GM23248 (cell line): ENCODE data around the gene COP1. TPM values are rescaled to one million over a fixed set of nuclear protein-coding genes. Genes with fewer than 3 reads are reported as not detected.

Experiments
- DNase-seq: peaks from one replicate; pipeline ENCODE4 v3.0.0-alpha.2; 2015
- H2AFZ ChIP-seq: fragments of 200-600 bp; sonication (generic); 2 replicates; pipeline ENCODE4 v1.6.1; 2016; ENCODE audit warnings: antibody characterized with exemption
- H3F3A ChIP-seq: fragments of 200-600 bp; sonication (generic); 2 replicates; pipeline ENCODE4 v1.6.1; 2016; ENCODE audit warnings: mild to moderate bottlenecking, antibody characterized with exemption, mixed run types; ENCODE audit not compliant: insufficient read depth
- H3K27ac ChIP-seq: fragments of 200-600 bp; sonication (generic); 2 replicates; pipeline ENCODE4 v1.5.1; 2016; ENCODE audit warnings: mild to moderate bottlenecking
- H3K27me3 ChIP-seq: fragments of 200-600 bp; sonication (generic); replicated peaks from 2 replicates; pipeline ENCODE4 v1.6.1; 2016; ENCODE audit warnings: mild to moderate bottlenecking; ENCODE audit not compliant: insufficient read depth
- H3K36me3 ChIP-seq: fragments of 200-600 bp; sonication (generic); 2 replicates; pipeline ENCODE4 v1.6.1; 2016; ENCODE audit warnings: low read depth, mild to moderate bottlenecking
- H3K4me1 ChIP-seq: fragments of 200-600 bp; sonication (generic); 2 replicates; pipeline ENCODE4 v1.6.1; 2016; ENCODE audit warnings: mild to moderate bottlenecking; ENCODE audit not compliant: insufficient read depth
- H3K4me2 ChIP-seq: fragments of 200-600 bp; sonication (generic); one replicate; pipeline ENCODE4 v1.6.1; 2016; ENCODE audit warnings: mild to moderate bottlenecking; ENCODE audit not compliant: unreplicated experiment
- H3K4me3 ChIP-seq: fragments of 200-600 bp; sonication (generic); 2 replicates; pipeline ENCODE4 v1.5.1; 2016; ENCODE audit warnings: mild to moderate bottlenecking
- H3K79me2 ChIP-seq: fragments of 200-600 bp; sonication (generic); 2 replicates; pipeline ENCODE4 v1.6.1; 2016; ENCODE audit warnings: mild to moderate bottlenecking; ENCODE audit not compliant: insufficient read depth
- H3K9ac ChIP-seq: fragments of 200-600 bp; sonication (generic); 2 replicates; pipeline ENCODE4 v1.6.1; 2016; ENCODE audit warnings: mild to moderate bottlenecking
- H3K9me2 ChIP-seq: fragments of 200-600 bp; sonication (generic); 2 replicates; pipeline ENCODE4 v1.6.1; 2016; ENCODE audit warnings: mixed run types, mild to moderate bottlenecking, moderate library complexity; ENCODE audit not compliant: insufficient read depth
- H3K9me3 ChIP-seq: fragments of 200-600 bp; sonication (generic); one replicate; pipeline ENCODE4 v1.6.1; 2017; ENCODE audit warnings: low read depth
- H4K20me1 ChIP-seq: fragments of 200-600 bp; sonication (generic); 2 replicates; pipeline ENCODE4 v1.6.0; 2016; ENCODE audit not compliant: insufficient read depth
- EZH2 ChIP-seq: fragments of 200-600 bp; sonication (generic); IDR thresholded peaks from 2 replicates; pipeline ENCODE4 v1.6.1; 2018; ENCODE audit warnings: antibody characterized with exemption, mild to moderate bottlenecking; ENCODE audit not compliant: insufficient read depth, poor library complexity, severe bottlenecking
- EZH2phosphoT487 ChIP-seq: fragments of 200-600 bp; sonication (generic); IDR thresholded peaks from 2 replicates; pipeline ENCODE4 v1.6.1; 2018; ENCODE audit warnings: antibody characterized with exemption, moderate library complexity, mild to moderate bottlenecking, low read depth; ENCODE audit not compliant: insufficient read depth
- WGBS, 2 experiments: methylation state at CpG; one replicate each; pipeline ENCODE4 v1.1.6; 2015 to 2017; ENCODE audit warnings: low lambda C conversion rate in 2 of 2, low coverage in 1 of 2; ENCODE audit errors: missing lambda C conversion rate in 2 of 2; 5-methylcytosine and 5-hydroxymethylcytosine counted together
- in situ Hi-C: fragments of 300-500 bp; cut with MboI; formaldehyde crosslinking; loops from 2 replicates; pipeline ENCODE4 v1.15.0; 2020
- polyA plus RNA-seq: library from polyadenylated mRNA; unstranded; fragments of >200 nt; fragmentation: Nextera tagmentation; extraction: Ambion mirVana; gene quantifications from 2 replicates; pipeline ENCODE4 v1.2.1, GENCODE V29; 2016
- total RNA-seq: library from RNA; depleted of rRNA; stranded (reverse); fragments of >200 nt; shearing (Covaris generic); gene quantifications from 2 replicates; pipeline ENCODE4 v1.2.3, GENCODE V29; 2014

The COP1 gene
- total and polyA plus RNA-seq, 2 experiments from 2014 or later: 42.4 to 55.1 TPM

DNA sequence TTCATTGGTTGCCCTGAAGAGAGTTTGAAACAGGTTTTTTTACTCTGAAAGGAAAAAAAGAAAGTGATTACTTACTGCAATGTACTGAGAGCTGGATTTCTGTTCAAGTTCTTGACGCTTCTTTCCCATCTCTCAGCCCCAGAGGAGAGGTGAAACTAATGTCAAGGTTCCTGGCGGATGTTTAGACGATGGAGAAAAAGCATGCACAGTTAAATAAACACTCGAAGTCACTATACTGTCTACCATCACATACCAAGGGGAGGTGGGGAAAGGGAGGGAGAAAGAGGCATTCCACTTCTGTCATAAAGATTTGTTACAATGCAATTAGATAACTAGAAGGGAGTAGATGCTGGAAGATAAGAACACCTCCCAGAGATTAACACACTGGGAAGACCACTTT, 286.7 kb downstream of the COP1 start:
- Histone ChIP-seq H3K4me3 (no peak overlapping the region), H3K9me3 (no peaks in the 10 kb centered on the region), H3K9ac (no peak overlapping the region), H3K27ac (no peak overlapping the region), H3K79me2 (no peaks in the 10 kb centered on the region), H2AFZ (no peak overlapping the region), H3K4me2 (no peak overlapping the region), H3K27me3 (no peaks in the 10 kb centered on the region), H3K4me1 (no peaks in the 10 kb centered on the region), H4K20me1 (no peaks in the 10 kb centered on the region), H3K9me2 (no peaks in the 10 kb centered on the region), H3K36me3 (no peaks in the 10 kb centered on the region), H3F3A (no peaks in the 10 kb centered on the region)
- TF ChIP-seq EZH2phosphoT487 (no peak), EZH2 (no peak)
- 58 to 63% methylated on average over 4 of the region's 4 CpGs for WGBS, 2 experiments
- in situ Hi-C loops: no loop called here
- no peak for DNase-seq

DNA sequence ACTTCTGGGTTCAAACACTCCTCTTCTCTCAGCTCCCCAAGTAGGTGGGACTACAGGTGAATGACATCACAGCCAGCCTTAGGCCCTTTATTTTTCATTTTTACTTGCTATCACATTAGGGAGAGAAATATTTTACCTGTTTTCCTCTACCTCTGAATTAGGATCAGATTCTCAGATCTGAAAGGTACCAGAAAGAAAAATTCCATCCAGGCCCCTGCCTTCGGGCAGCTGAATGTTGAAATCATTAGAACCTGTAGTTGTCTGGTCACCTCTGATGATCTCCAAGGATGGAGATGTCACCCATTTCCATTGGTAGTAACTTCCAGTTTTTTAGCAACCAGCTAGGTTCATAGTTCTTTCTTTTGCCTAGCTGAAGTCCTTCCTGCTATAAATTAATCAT, 288.1 kb downstream of the COP1 start:
- H3K79me2 ChIP-seq: no peaks in the 10 kb centered on the region
- no peaks in the 10 kb centered on the region for H3K4me1 ChIP-seq
- H2AFZ ChIP-seq: no peak overlapping the region
- WGBS, 2 experiments: 98 to 100% methylated on average over 1 of the region's 1 CpG
- H3K27ac ChIP-seq: no peak overlapping the region
- no peaks in the 10 kb centered on the region for H3F3A ChIP-seq
- DNase-seq: no peak
- H3K4me3 ChIP-seq: no peak overlapping the region
- H4K20me1 ChIP-seq: no peaks in the 10 kb centered on the region
- no peaks in the 10 kb centered on the region for H3K36me3 ChIP-seq
- H3K9ac ChIP-seq: no peak overlapping the region
- in situ Hi-C loops: no loop called here
- H3K9me2 ChIP-seq: no peaks in the 10 kb centered on the region
- TF ChIP-seq EZH2 (no peak), EZH2phosphoT487 (no peak)
- no peak overlapping the region for H3K4me2 ChIP-seq
- no peaks in the 10 kb centered on the region for H3K9me3 ChIP-seq
- no peaks in the 10 kb centered on the region for H3K27me3 ChIP-seq

DNA sequence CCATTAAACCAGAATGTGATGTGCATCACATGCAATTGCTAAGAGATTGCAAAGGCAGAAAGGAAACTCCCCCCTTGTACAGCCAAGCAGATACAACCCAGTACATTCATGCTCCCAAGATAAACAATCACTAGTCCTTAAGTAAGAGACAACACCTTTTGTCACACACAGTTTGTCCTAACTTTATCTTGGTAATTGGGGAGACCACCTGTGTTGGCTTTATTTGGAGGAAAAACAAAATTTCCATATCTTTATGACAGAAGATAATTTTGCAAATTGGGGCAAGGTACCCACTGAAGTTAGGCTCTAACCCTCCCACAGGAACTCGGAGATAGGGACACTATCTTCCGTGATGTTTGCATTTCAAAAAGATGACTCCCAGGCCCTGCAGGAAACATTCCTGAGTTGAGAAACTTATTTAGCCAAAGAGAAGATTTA, 288.7 kb downstream of the COP1 start:
- Histone ChIP-seq H3K36me3 (no peaks in the 10 kb centered on the region), H2AFZ (no peak overlapping the region), H3K27me3 (no peaks in the 10 kb centered on the region), H3K4me3 (no peak overlapping the region), H3K4me1 (no peaks in the 10 kb centered on the region), H3K9ac (no peak overlapping the region), H3K4me2 (no peak overlapping the region), H3K9me2 (no peaks in the 10 kb centered on the region), H3K9me3 (no peaks in the 10 kb centered on the region), H3K79me2 (no peaks in the 10 kb centered on the region), H4K20me1 (no peaks in the 10 kb centered on the region), H3F3A (no peaks in the 10 kb centered on the region), H3K27ac (no peak overlapping the region)
- TF ChIP-seq EZH2: no peak
- in situ Hi-C loops: no loop called here
- WGBS, 2 experiments: 66 to 78% methylated on average over 2 of the region's 2 CpGs
- no peak for DNase-seq

GRCh38 chr1:175914115-175914514, 293.0 kb downstream of the COP1 start:
- DNase-seq: no peak
- in situ Hi-C loops: no loop called here
- Histone ChIP-seq H3K27ac (no peak overlapping the region), H3K36me3 (0 out of 2 replicates have a peak, but pooled peaks cover 4% of the 10 kb centered on the region), H3K79me2 (no peaks in the 10 kb centered on the region), H3F3A (no peaks in the 10 kb centered on the region), H2AFZ (no peak overlapping the region), H3K4me3 (no peak overlapping the region), H3K9me2 (no peaks in the 10 kb centered on the region), H3K27me3 (no peaks in the 10 kb centered on the region), H3K4me1 (no peaks in the 10 kb centered on the region), H3K9me3 (no peaks in the 10 kb centered on the region), H3K4me2 (no peak overlapping the region), H3K9ac (no peak overlapping the region), H4K20me1 (no peaks in the 10 kb centered on the region)
- WGBS, 2 experiments: 73 to 81% methylated on average over 2 of the region's 2 CpGs
- no peak for TF ChIP-seq EZH2phosphoT487
- no peak for TF ChIP-seq EZH2

DNA sequence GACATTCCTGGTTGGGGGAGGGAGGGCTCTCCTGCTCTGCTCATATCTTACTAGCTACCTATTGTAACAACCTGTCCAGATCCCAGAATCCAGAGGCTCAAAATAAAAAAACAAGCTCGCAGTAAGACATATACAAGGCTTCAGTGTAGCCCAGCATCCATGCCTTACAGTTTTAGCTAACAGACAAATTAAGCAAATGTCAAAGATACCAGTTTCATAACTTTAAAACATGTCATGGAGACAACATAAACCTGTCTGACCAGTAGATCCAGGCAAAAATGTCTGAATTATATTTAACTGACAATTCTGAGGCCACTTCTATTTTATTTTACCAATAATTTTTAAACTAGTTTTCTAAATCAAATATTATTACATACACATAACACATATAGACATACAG, 295.9 kb downstream of the COP1 start:
- no peaks in the 10 kb centered on the region for H3K4me1 ChIP-seq
- H2AFZ ChIP-seq: no peak overlapping the region
- no peaks in the 10 kb centered on the region for H3K9me3 ChIP-seq
- no peak overlapping the region for H3K9ac ChIP-seq
- no peaks in the 10 kb centered on the region for H4K20me1 ChIP-seq
- no peak overlapping the region for H3K4me3 ChIP-seq
- H3K9me2 ChIP-seq: no peaks in the 10 kb centered on the region
- TF ChIP-seq EZH2phosphoT487 (no peak), EZH2 (no peak)
- H3K27ac ChIP-seq: no peak overlapping the region
- no peaks in the 10 kb centered on the region for H3F3A ChIP-seq
- no peaks in the 10 kb centered on the region for H3K27me3 ChIP-seq
- DNase-seq: no peak
- in situ Hi-C loops: no loop called here
- 100% methylated on average over 1 of the region's 1 CpG for WGBS, 2 experiments
- H3K36me3 ChIP-seq: 0 out of 2 replicates have a peak, but pooled peaks cover 4% of the 10 kb centered on the region
- H3K79me2 ChIP-seq: no peaks in the 10 kb centered on the region
- H3K4me2 ChIP-seq: no peak overlapping the region
